C4-2B (cell line): ENCODE results near the gene SF3B6.

Experiments
- ZFX ChIP-seq: fragments of 450-650 bp; IDR thresholded peaks from 2 replicates; pipeline ENCODE4 v1.6.1; 2017
- TF ChIP-seq, protein P1 (sequence below): fragments of 450-650 bp; conservative IDR thresholded peaks from 2 replicates; pipeline ENCODE4 v1.5.1; 2017; ENCODE audit warnings: mild to moderate bottlenecking

GRCh38 chr2:24104110-24104650, 28.1 kb upstream of the SF3B6 start:
- TF ChIP-seq, protein P1, sequence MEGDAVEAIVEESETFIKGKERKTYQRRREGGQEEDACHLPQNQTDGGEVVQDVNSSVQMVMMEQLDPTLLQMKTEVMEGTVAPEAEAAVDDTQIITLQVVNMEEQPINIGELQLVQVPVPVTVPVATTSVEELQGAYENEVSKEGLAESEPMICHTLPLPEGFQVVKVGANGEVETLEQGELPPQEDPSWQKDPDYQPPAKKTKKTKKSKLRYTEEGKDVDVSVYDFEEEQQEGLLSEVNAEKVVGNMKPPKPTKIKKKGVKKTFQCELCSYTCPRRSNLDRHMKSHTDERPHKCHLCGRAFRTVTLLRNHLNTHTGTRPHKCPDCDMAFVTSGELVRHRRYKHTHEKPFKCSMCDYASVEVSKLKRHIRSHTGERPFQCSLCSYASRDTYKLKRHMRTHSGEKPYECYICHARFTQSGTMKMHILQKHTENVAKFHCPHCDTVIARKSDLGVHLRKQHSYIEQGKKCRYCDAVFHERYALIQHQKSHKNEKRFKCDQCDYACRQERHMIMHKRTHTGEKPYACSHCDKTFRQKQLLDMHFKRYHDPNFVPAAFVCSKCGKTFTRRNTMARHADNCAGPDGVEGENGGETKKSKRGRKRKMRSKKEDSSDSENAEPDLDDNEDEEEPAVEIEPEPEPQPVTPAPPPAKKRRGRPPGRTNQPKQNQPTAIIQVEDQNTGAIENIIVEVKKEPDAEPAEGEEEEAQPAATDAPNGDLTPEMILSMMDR, result no peak
- no peak for TF ChIP-seq ZFX
